Lung (tissue), 12 donors: ENCODE data around the gene ABCA4. TPM values are rescaled to one million over a fixed set of nuclear protein-coding genes. Genes with fewer than 3 reads are reported as not detected.

Experiments used
- ATAC-seq: fragments of 200-7000 bp; cut with Tn5 transposase; one replicate; pipeline ENCODE4 v1.9.1; 2020; ENCODE audit warnings: moderate number of reproducible peaks; ENCODE audit not compliant: insufficient read depth, low FRiP score
- DNase-seq, 3 donors: peaks; one replicate each; pipeline ENCODE4 v3.0.0-alpha.2; 2013 to 2017
- H3K27ac ChIP-seq, 2 donors: one replicate each; pipeline ENCODE4 v1.5.1; 2013; ENCODE audit warnings: mild to moderate bottlenecking in 2 of 2, moderate library complexity in 2 of 2, control low read depth in 1 of 2, inconsistent platforms in 1 of 2, low read depth in 1 of 2, low read length in 1 of 2
- H3K27me3 ChIP-seq, 3 donors: one replicate each; pipeline ENCODE4 v1.5.1; 2013; ENCODE audit warnings: low read length in 2 of 3; ENCODE audit not compliant: control insufficient read depth in 3 of 3, insufficient read depth in 3 of 3
- H3K36me3 ChIP-seq, 4 donors: one replicate each; pipeline ENCODE4 v1.5.1; 2013; ENCODE audit warnings: low read length in 4 of 4, mild to moderate bottlenecking in 1 of 4, moderate library complexity in 1 of 4; ENCODE audit not compliant: control insufficient read depth in 4 of 4, insufficient read depth in 4 of 4
- H3K4me1 ChIP-seq, 5 donors: one replicate each; pipeline ENCODE4 v1.5.1; 2013; ENCODE audit warnings: low read length in 5 of 5, mild to moderate bottlenecking in 2 of 5, moderate library complexity in 1 of 5; ENCODE audit not compliant: control insufficient read depth in 5 of 5, insufficient read depth in 5 of 5
- H3K4me3 ChIP-seq: one replicate; pipeline ENCODE4 v1.5.1; 2013; ENCODE audit warnings: mild to moderate bottlenecking, control low read depth, moderate library complexity
- H3K9ac ChIP-seq, 2 donors: one replicate each; pipeline ENCODE4 v1.5.1; 2013; ENCODE audit warnings: low read length in 2 of 2, control low read depth in 1 of 2; ENCODE audit not compliant: insufficient read depth in 1 of 2
- H3K9me3 ChIP-seq, 4 donors: one replicate each; pipeline ENCODE4 v1.5.1; 2013; ENCODE audit warnings: low read length in 3 of 4, mild to moderate bottlenecking in 1 of 4, moderate library complexity in 1 of 4; ENCODE audit not compliant: control insufficient read depth in 4 of 4, insufficient read depth in 3 of 4
- WGBS, 2 donors: extraction: QIAGEN DNeasy Blood & Tissue Kit; methylation state at CpG; one replicate each; pipeline ENCODE4 v1.1.7; 2013; 5-methylcytosine and 5-hydroxymethylcytosine counted together
- polyA plus RNA-seq, 2 donors: library from polyadenylated mRNA; stranded (reverse); fragments of 200-250 nt; gene quantifications; one replicate each; pipeline ENCODE4 v1.2.1, GENCODE V29; 2013
- total RNA-seq, 2 donors: library from RNA; depleted of rRNA in 1 of 2; stranded (reverse); fragments of >200 nt in 1 of 2; gene quantifications; one replicate each; pipeline ENCODE4 v1.2.1, GENCODE V29; 2014 to 2021
- TF ChIP-seq, protein P1 (sequence below): IDR thresholded peaks from 2 replicates; pipeline ENCODE4 v1.5.1; 2012; ENCODE audit warnings: mild to moderate bottlenecking; ENCODE audit errors: control extremely low read depth, extremely low read depth
- donor health status: control.
- donor health status: control.
- donor health status: Bipolar disorder and iron deficiency.
- donor health status: healthy.
- donor health status: DM: yes; HTN: yes; CAD: no.

The ABCA4 gene
- total and polyA plus RNA-seq, 4 donors: 0.21 to 1.0 (median 0.67) TPM

- Histone ChIP-seq H3K9ac (no peak overlapping the region), H3K27me3 (no peaks in the 10 kb centered on the region), H3K4me1 (no peaks in the 10 kb centered on the region), H3K4me3 (no peak overlapping the region), H3K9me3 (no peaks in the 10 kb centered on the region), H3K36me3 (no peaks in the 10 kb centered on the region), H3K27ac (no peak overlapping the region)
- WGBS, 2 donors: 91 to 95% methylated on average over 14 of the region's 14 CpGs
- ATAC-seq (no peak), DNase-seq (no peak)
- TF ChIP-seq, protein P1, sequence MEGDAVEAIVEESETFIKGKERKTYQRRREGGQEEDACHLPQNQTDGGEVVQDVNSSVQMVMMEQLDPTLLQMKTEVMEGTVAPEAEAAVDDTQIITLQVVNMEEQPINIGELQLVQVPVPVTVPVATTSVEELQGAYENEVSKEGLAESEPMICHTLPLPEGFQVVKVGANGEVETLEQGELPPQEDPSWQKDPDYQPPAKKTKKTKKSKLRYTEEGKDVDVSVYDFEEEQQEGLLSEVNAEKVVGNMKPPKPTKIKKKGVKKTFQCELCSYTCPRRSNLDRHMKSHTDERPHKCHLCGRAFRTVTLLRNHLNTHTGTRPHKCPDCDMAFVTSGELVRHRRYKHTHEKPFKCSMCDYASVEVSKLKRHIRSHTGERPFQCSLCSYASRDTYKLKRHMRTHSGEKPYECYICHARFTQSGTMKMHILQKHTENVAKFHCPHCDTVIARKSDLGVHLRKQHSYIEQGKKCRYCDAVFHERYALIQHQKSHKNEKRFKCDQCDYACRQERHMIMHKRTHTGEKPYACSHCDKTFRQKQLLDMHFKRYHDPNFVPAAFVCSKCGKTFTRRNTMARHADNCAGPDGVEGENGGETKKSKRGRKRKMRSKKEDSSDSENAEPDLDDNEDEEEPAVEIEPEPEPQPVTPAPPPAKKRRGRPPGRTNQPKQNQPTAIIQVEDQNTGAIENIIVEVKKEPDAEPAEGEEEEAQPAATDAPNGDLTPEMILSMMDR: no peak
Measured at GRCh38 chr1:94002046-94002787, 118.7 kb downstream of the ABCA4 start.

GRCh38 chr1:94001397-94002045, 119.4 kb downstream of the ABCA4 start:
- no peak for ATAC-seq
- TF ChIP-seq, protein P1: no peak
- no peak for DNase-seq
- no peaks in the 10 kb centered on the region for H3K4me1 ChIP-seq
- H3K9me3 ChIP-seq: no peaks in the 10 kb centered on the region
- H3K36me3 ChIP-seq: no peaks in the 10 kb centered on the region
- no peak overlapping the region for H3K9ac ChIP-seq
- 90 to 94% methylated on average over 20 of the region's 20 CpGs for WGBS, 2 donors
- H3K4me3 ChIP-seq: no peak overlapping the region
- H3K27me3 ChIP-seq: no peaks in the 10 kb centered on the region
- H3K27ac ChIP-seq: no peak overlapping the region

- no peak overlapping the region for H3K9ac ChIP-seq
- no peak for ATAC-seq
- TF ChIP-seq, protein P1: no peak
Measured at GRCh38 chr1:94000510-94001282, 120.3 kb downstream of the ABCA4 start.

More at GRCh38 chr1:94000510-94001282, 120.3 kb downstream of the ABCA4 start:
- H3K27ac ChIP-seq: no peak overlapping the region
- no peak overlapping the region for H3K4me3 ChIP-seq
- DNase-seq: no peak
- 96 to 99% methylated on average over 12 of the region's 12 CpGs for whole genome bisulfite sequencing, 2 donors
- no peaks in the 10 kb centered on the region for H3K4me1 ChIP-seq
- H3K27me3 ChIP-seq: no peaks in the 10 kb centered on the region
- H3K9me3 ChIP-seq: peaks cover 0 to 2% (median 0%) of the 10 kb centered on the region in 4 donors
- no peaks in the 10 kb centered on the region for H3K36me3 ChIP-seq
